ENCODE data around the gene CCND1. TPM values are rescaled to one million over a fixed set of nuclear protein-coding genes. Genes with fewer than 3 reads are reported as not detected.
A peak's percentile ranks its signal among the peaks of the same experiment; 100 is the strongest.

Gene CCND1
- total RNA-seq, 1 experiment from 2014 or later = 331 TPM

- TF ChIP-seq CTCF (IDR thresholded peaks at IDR 0.05; ENCODE audit: insufficient read depth in 1 of 2, low read depth in 1 of 2, low read length in 1 of 2, severe bottlenecking in 1 of 2, unreplicated experiment in 1 of 2) = no peak
- intact Hi-C loops (cut with micrococcal nuclease; ENCODE audit: unreplicated experiment) = loop anchor here (2.0 kb wide), 1 partner anchor 201 kb away; no protein-coding TSS in a partner anchor
- Mint-ChIP-seq H3K4me1 (ENCODE audit: low read depth, unreplicated experiment) (peaks cover 25% of the 10 kb centered on the region), H3K27me3 (ENCODE audit: insufficient read depth, unreplicated experiment) (no peaks in the 10 kb centered on the region), H3K36me3 (ENCODE audit: insufficient read depth, unreplicated experiment) (peaks cover 55% of the 10 kb centered on the region), H3K9me3 (ENCODE audit: unreplicated experiment) (no peaks in the 10 kb centered on the region), H3K4me3 (ENCODE audit: unreplicated experiment) (peak overlapping the region; percentile 96), H3K27ac (ENCODE audit: unreplicated experiment) (peak overlapping the region; percentile 97)
- BruUV-seq (replicated peaks) = TSS peak; percentile 46
- ChIA-PET POLR2A (interaction anchor here (0.6 to 1.8 kb wide), 8 partner anchors 21 to 588 kb away, joined by 3 to 9 read pairs (median 4); partner anchors contain the start of gene TPCN2), CTCF (interaction anchor here (0.6 to 1.3 kb wide), 5 partner anchors 169 to 1662 kb away, joined by 3 to 10 read pairs (median 4); no protein-coding TSS in a partner anchor)
- Histone ChIP-seq H3K4me1 (peaks cover 19% of the 10 kb centered on the region), H3K36me3 (ENCODE audit: control insufficient read depth, insufficient read depth, low read length) (no peaks in the 10 kb centered on the region), H3K4me3 (ENCODE audit: low read depth, low read length) (peak overlapping the region; percentile 73), H3K27me3 (replicated peaks; ENCODE audit: control insufficient read depth, insufficient read depth, low read length) (no peaks in the 10 kb centered on the region), H3K9me3 (no peaks in the 10 kb centered on the region)
- peak; percentile 76 to 77 for DNase-seq
Measured at GRCh38 chr11:69637198-69637940, 3.6 kb upstream of the CCND1 start.

GRCh38 chr11:69637941-69638871 is 2.8 kb upstream of the CCND1 start:
- Mint-ChIP-seq H3K36me3 (ENCODE audit: insufficient read depth, unreplicated experiment) (peaks cover 59% of the 10 kb centered on the region), H3K9me3 (ENCODE audit: unreplicated experiment) (no peaks in the 10 kb centered on the region), H3K27ac (ENCODE audit: unreplicated experiment) (peak overlapping the region; percentile 97), H3K4me1 (ENCODE audit: low read depth, unreplicated experiment) (peaks cover 25% of the 10 kb centered on the region), H3K4me3 (ENCODE audit: unreplicated experiment) (peak overlapping the region; percentile 96), H3K27me3 (ENCODE audit: insufficient read depth, unreplicated experiment) (no peaks in the 10 kb centered on the region)
- H3K36me3 ChIP-seq (ENCODE audit: control insufficient read depth, insufficient read depth, low read length) = no peaks in the 10 kb centered on the region
- ChIA-PET POLR2A (interaction anchor here (0.7 to 2.0 kb wide), 18 partner anchors 18 to 536 kb away, joined by 3 to 18 read pairs (median 6); partner anchors contain the start of gene LTO1), CTCF (interaction anchor here (0.6 to 1.6 kb wide), 8 partner anchors 19 to 529 kb away, joined by 3 to 10 read pairs (median 3); no protein-coding TSS in a partner anchor)
- H3K27me3 ChIP-seq (replicated peaks; ENCODE audit: control insufficient read depth, insufficient read depth, low read length) = no peaks in the 10 kb centered on the region
- peak; percentile 98 for DNase-seq
- BruUV-seq (replicated peaks) = no TSS peak
- H3K4me3 ChIP-seq (ENCODE audit: low read depth, low read length) = peak overlapping the region; percentile 73
- no peak for TF ChIP-seq CTCF (IDR thresholded peaks at IDR 0.05; ENCODE audit: insufficient read depth in 1 of 2, low read depth in 1 of 2, low read length in 1 of 2, severe bottlenecking in 1 of 2, unreplicated experiment in 1 of 2)
- H3K4me1 ChIP-seq = peaks cover 19% of the 10 kb centered on the region
- intact Hi-C loops (cut with micrococcal nuclease; ENCODE audit: unreplicated experiment) = loop anchor here (1.0 to 2.0 kb wide), 5 partner anchors 141 to 515 kb away; partner anchors contain the start of gene LINC01488
- H3K9me3 ChIP-seq = no peaks in the 10 kb centered on the region
